ENCODE results near the gene KNDC1.
A peak's percentile ranks its signal among the peaks of the same experiment; 100 is the strongest.

KNDC1 gene

GRCh38 chr10:133182791-133183645, 23.0 kb downstream of the KNDC1 start:
- ATAC-seq (no peak), DNase-seq (no peak)
- H3K27me3 Mint-ChIP-seq: peaks cover 2% of the 10 kb centered on the region
- no peaks in the 10 kb centered on the region for H3K4me1 Mint-ChIP-seq
- no peak overlapping the region for H3K4me3 Mint-ChIP-seq
- H3K27ac Mint-ChIP-seq: no peak overlapping the region
- H3K36me3 Mint-ChIP-seq (ENCODE audit: low read depth): no peaks in the 10 kb centered on the region
- H3K9me3 Mint-ChIP-seq: peaks cover under 1% of the 10 kb centered on the region

DNA sequence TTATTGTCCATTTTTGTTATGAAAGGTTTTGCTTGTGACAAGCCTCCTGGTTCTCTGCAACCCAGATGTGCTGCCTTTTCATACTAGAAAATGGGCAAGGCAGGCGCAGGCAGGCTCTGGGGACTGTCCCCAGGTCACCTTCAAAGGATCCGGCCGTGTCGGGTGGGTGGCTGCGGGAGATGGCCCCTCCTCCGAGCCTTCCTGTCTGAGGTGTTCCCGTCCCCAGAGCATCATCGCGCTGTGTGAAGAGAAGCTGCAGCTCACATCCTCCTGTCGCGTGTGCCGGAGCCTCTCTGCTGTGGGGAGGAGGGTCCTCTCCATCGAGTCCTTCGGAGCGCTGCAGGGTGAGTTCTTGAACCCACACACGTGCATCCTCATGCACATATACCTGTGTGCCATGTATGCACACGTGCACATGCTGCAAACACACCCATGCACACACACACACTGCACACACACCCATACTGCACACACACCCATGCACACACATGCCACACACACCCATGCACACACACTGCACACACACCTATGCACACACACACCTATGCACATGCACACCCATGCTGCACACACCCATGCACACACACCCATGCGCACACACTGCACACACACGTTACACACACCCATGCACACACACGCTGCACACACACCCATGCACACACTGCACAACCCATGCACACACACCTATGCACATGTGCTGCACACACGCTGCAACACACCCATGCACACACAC, 23.8 kb downstream of the KNDC1 start:
- no peak for ATAC-seq
- Mint-ChIP-seq H3K4me3 (no peak overlapping the region), H3K27ac (no peak overlapping the region), H3K36me3 (ENCODE audit: low read depth) (no peaks in the 10 kb centered on the region), H3K9me3 (no peaks in the 10 kb centered on the region), H3K4me1 (no peaks in the 10 kb centered on the region), H3K27me3 (peaks cover 2% of the 10 kb centered on the region)
- no peak for DNase-seq

DNA sequence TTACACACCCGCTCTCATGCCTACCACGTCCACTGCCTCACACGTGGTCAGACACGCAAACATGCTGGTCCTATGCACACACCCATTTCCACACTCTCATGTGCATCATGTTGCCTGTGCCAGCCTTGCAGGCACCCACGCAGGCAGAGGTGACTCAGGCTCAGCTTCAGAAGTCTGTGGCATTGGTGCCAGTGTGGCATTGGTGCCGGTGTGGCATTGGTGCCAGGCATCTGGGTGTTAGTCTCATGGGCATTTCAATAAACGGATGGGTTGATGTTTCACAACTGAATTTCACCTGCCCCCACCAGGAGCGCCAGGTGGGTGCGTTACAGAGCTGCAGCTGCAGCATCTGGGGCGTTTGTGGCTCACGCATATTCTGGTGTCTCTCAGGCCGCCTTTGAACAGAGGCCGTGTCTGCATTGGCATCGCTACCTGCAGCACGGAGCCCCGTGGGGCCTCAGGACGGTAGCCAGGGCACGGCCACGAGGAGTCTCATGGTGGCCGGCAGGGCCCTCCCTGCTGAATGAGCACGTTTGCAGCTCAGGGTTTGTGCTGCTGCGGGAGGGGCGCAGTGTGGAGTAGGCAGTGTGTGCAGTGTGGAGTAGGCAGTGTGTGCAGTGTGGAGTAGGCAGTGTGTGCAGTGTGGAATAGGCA, 24.7 kb downstream of the KNDC1 start:
- Mint-ChIP-seq H3K27me3 (peaks cover 2% of the 10 kb centered on the region), H3K9me3 (no peaks in the 10 kb centered on the region), H3K4me1 (no peaks in the 10 kb centered on the region), H3K36me3 (ENCODE audit: low read depth) (no peaks in the 10 kb centered on the region), H3K4me3 (no peak overlapping the region), H3K27ac (no peak overlapping the region)
- DNase-seq (no peak), ATAC-seq (no peak)

GRCh38 chr10:133185421-133185820, 25.4 kb downstream of the KNDC1 start:
- no peak overlapping the region for H3K4me3 Mint-ChIP-seq
- no peak overlapping the region for H3K27ac Mint-ChIP-seq
- no peaks in the 10 kb centered on the region for H3K36me3 Mint-ChIP-seq (ENCODE audit: low read depth)
- H3K4me1 Mint-ChIP-seq: no peaks in the 10 kb centered on the region
- no peak for DNase-seq
- no peak for ATAC-seq
- no peaks in the 10 kb centered on the region for H3K9me3 Mint-ChIP-seq
- peaks cover 2% of the 10 kb centered on the region for H3K27me3 Mint-ChIP-seq

GRCh38 chr10:133185916-133186315, 25.9 kb downstream of the KNDC1 start:
- ATAC-seq: no peak

GRCh38 chr10:133186416-133187090, 26.5 kb downstream of the KNDC1 start:
- DNase-seq (no peak), ATAC-seq (no peak)
- no peaks in the 10 kb centered on the region for H3K4me1 Mint-ChIP-seq
- no peak overlapping the region for H3K4me3 Mint-ChIP-seq
- H3K9me3 Mint-ChIP-seq: no peaks in the 10 kb centered on the region
- H3K36me3 Mint-ChIP-seq (ENCODE audit: low read depth): no peaks in the 10 kb centered on the region
- peaks cover 4% of the 10 kb centered on the region for H3K27me3 Mint-ChIP-seq
- H3K27ac Mint-ChIP-seq: no peak overlapping the region

More at GRCh38 chr10:133185916-133186315, 25.9 kb downstream of the KNDC1 start:
- H3K27ac Mint-ChIP-seq: no peak overlapping the region
- no peak overlapping the region for H3K4me3 Mint-ChIP-seq
- H3K9me3 Mint-ChIP-seq: no peaks in the 10 kb centered on the region
- H3K4me1 Mint-ChIP-seq: no peaks in the 10 kb centered on the region
- DNase-seq: no peak
- no peaks in the 10 kb centered on the region for H3K36me3 Mint-ChIP-seq (ENCODE audit: low read depth)
- H3K27me3 Mint-ChIP-seq: peaks cover 4% of the 10 kb centered on the region

- Mint-ChIP-seq H3K4me1 (no peaks in the 10 kb centered on the region), H3K27ac (no peak overlapping the region), H3K36me3 (ENCODE audit: low read depth) (no peaks in the 10 kb centered on the region), H3K9me3 (no peaks in the 10 kb centered on the region), H3K4me3 (no peak overlapping the region), H3K27me3 (peaks cover 2% of the 10 kb centered on the region)
- ATAC-seq (no peak), DNase-seq (no peak)
Observed at GRCh38 chr10:133187091-133187905, 27.3 kb downstream of the KNDC1 start.

GRCh38 chr10:133187906-133188681, 28.1 kb downstream of the KNDC1 start:
- Mint-ChIP-seq H3K4me3 (no peak overlapping the region), H3K4me1 (no peaks in the 10 kb centered on the region), H3K36me3 (ENCODE audit: low read depth) (no peaks in the 10 kb centered on the region), H3K27me3 (peaks cover 2% of the 10 kb centered on the region), H3K27ac (no peak overlapping the region), H3K9me3 (no peaks in the 10 kb centered on the region)
- DNase-seq: no peak
- ATAC-seq: no peak

GRCh38 chr10:133189256-133189655, 29.2 kb downstream of the KNDC1 start:
- H3K27ac Mint-ChIP-seq: no peak overlapping the region
- no peaks in the 10 kb centered on the region for H3K9me3 Mint-ChIP-seq
- no peaks in the 10 kb centered on the region for H3K36me3 Mint-ChIP-seq (ENCODE audit: low read depth)
- H3K4me1 Mint-ChIP-seq: no peaks in the 10 kb centered on the region
- DNase-seq: no peak
- H3K4me3 Mint-ChIP-seq: no peak overlapping the region
- peaks cover 4% of the 10 kb centered on the region for H3K27me3 Mint-ChIP-seq
- ATAC-seq: peak; percentile 30

DNA sequence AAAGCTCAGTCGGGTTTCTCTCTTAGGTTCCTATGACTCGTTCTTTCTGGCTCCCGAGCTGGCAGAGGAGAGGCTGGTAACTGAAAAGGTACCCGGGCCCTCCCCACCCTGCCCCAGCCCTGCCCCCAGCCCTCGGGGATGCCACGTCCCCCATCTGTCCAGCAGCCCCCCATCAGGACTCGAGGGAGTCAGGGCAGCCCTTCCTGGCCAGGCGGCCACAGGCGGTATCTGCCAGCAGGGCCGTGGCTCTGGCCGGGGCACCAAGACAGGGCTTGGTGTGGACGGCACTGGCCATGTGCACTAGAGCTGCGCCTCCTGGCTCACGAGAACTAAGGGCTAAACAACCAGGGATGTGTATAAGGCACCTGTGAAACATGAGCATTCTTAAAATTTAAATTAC, 29.7 kb downstream of the KNDC1 start:
- H3K9me3 Mint-ChIP-seq: no peaks in the 10 kb centered on the region
- no peak overlapping the region for H3K27ac Mint-ChIP-seq
- H3K4me3 Mint-ChIP-seq: no peak overlapping the region
- H3K4me1 Mint-ChIP-seq: no peaks in the 10 kb centered on the region
- peaks cover 4% of the 10 kb centered on the region for H3K27me3 Mint-ChIP-seq
- DNase-seq (no peak), ATAC-seq (no peak)
- no peaks in the 10 kb centered on the region for H3K36me3 Mint-ChIP-seq (ENCODE audit: low read depth)

DNA sequence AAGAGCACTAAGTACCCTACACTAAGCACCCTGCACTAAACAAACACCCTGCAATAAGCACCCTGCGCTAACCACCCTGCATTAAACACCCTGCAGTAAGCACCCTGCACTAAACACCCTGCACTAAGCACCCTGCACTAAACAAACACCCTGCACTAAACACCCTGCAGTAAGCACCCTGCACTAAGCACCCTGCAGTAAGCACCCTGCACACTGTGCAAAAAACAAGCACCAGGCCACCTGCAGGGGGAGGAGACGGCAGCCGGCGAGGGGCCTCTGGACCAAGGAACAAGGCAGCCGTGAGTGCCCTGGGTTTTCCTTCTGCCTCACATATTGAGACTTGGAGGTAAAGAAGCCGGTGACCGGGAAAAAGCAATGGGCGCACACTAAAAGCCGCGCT, 30.2 kb downstream of the KNDC1 start:
- Mint-ChIP-seq H3K4me1 (no peaks in the 10 kb centered on the region), H3K36me3 (ENCODE audit: low read depth) (no peaks in the 10 kb centered on the region), H3K9me3 (no peaks in the 10 kb centered on the region), H3K27me3 (peaks cover 4% of the 10 kb centered on the region), H3K4me3 (no peak overlapping the region), H3K27ac (no peak overlapping the region)
- no peak for ATAC-seq
- DNase-seq: no peak

GRCh38 chr10:133191651-133192050, 31.6 kb downstream of the KNDC1 start:
- H3K9me3 Mint-ChIP-seq: no peaks in the 10 kb centered on the region

DNA sequence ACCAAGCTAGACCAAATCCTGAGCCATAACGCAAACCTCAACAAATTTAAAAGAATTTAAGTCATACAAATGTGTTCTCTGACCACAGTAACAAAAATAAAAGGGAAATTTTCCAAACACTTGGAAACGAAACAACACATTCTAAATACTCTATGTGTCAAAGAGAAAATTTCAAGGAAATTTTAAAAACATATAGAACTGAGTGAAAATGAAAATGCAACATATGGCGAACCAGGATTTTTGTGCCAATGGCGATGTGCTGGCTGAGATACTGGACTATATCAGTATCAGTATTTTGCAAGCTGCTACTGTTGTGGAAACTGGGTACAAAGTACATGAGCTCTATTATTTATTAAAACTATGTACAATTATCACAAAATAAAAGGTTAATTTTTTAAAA, 34.1 kb downstream of the KNDC1 start:
- H3K4me1 Mint-ChIP-seq: no peaks in the 10 kb centered on the region
- no peak overlapping the region for H3K27ac Mint-ChIP-seq
- no peaks in the 10 kb centered on the region for H3K36me3 Mint-ChIP-seq (ENCODE audit: low read depth)
- no peak overlapping the region for H3K4me3 Mint-ChIP-seq
- peaks cover 4% of the 10 kb centered on the region for H3K27me3 Mint-ChIP-seq
- no peak for DNase-seq
- no peaks in the 10 kb centered on the region for H3K9me3 Mint-ChIP-seq
- no peak for ATAC-seq

More at GRCh38 chr10:133191651-133192050, 31.6 kb downstream of the KNDC1 start:
- Mint-ChIP-seq H3K27me3 (peaks cover 4% of the 10 kb centered on the region), H3K36me3 (ENCODE audit: low read depth) (no peaks in the 10 kb centered on the region), H3K4me1 (no peaks in the 10 kb centered on the region), H3K4me3 (no peak overlapping the region), H3K27ac (no peak overlapping the region)
- ATAC-seq: no peak
- no peak for DNase-seq

Measured in activated naive CD8-positive, alpha-beta T cell treated with anti-CD3 and anti-CD28 coated beads, Interleukin-2, amount 50 U/mL, for 24 hours (primary cell).